GM19463 (cell line): Measurements from ENCODE around the gene KDM8.
"Not testable (repeated sequence)": the region's sequence is repeated elsewhere in the genome, so short reads cannot be mapped to it uniquely, and the experiment has no call there.

Experiments
- ATAC-seq: cut with Tn5 transposase; IDR thresholded peaks from one replicate; pipeline ENCODE4 v1.9.1; 2021; ENCODE audit warnings: mild to moderate bottlenecking, moderate library complexity; ENCODE audit not compliant: unreplicated experiment

The KDM8 gene

GRCh38 chr16:27190316-27190871, 12.9 kb upstream of the KDM8 start:
- no peak for ATAC-seq

GRCh38 chr16:27191352-27191924, 11.9 kb upstream of the KDM8 start:
- no peak for ATAC-seq

- no peak for ATAC-seq
These were observed 9.9 kb upstream of the KDM8 start for GRCh38 chr16:27193300-27193990.

- no peak for ATAC-seq
These were observed 8.1 kb upstream of the KDM8 start for GRCh38 chr16:27195076-27195741.

- no peak for ATAC-seq
These were observed 7.3 kb upstream of the KDM8 start for GRCh38 chr16:27195941-27196595.

- ATAC-seq: no peak
These were observed 6.3 kb upstream of the KDM8 start for GRCh38 chr16:27197004-27197403.

GRCh38 chr16:27198451-27199234, 4.7 kb upstream of the KDM8 start:
- ATAC-seq: no peak

- ATAC-seq: no peak
These were observed 4.1 kb upstream of the KDM8 start for GRCh38 chr16:27199235-27199586.

- ATAC-seq: no peak
These were observed 3.6 kb upstream of the KDM8 start for GRCh38 chr16:27199736-27200135.

- not testable (repeated sequence) for ATAC-seq
These were observed 2.4 kb upstream of the KDM8 start for GRCh38 chr16:27200914-27201313.

- ATAC-seq: peak; percentile 54
These were observed 311 bp upstream of the KDM8 start for GRCh38 chr16:27202923-27203506.

GRCh38 chr16:27204312-27204915, 1.1 kb downstream of the KDM8 start:
- no peak for ATAC-seq

- ATAC-seq: no peak
These were observed 2.2 kb downstream of the KDM8 start for GRCh38 chr16:27205423-27206065.

GRCh38 chr16:27207121-27207520, 3.8 kb downstream of the KDM8 start:
- ATAC-seq: not testable (repeated sequence)

GRCh38 chr16:27208081-27208680, 4.9 kb downstream of the KDM8 start:
- no peak for ATAC-seq

GRCh38 chr16:27208796-27209195, 5.5 kb downstream of the KDM8 start:
- no peak for ATAC-seq

GRCh38 chr16:27209591-27209990, 6.3 kb downstream of the KDM8 start:
- ATAC-seq: no peak

- no peak for ATAC-seq
These were observed 6.8 kb downstream of the KDM8 start for GRCh38 chr16:27210174-27210573.

- no peak for ATAC-seq
These were observed 7.7 kb downstream of the KDM8 start for GRCh38 chr16:27211026-27211425.
